ENCODE results near the gene AZIN2.

Gene AZIN2

GRCh38 chr1:33153650-33154049, 72.7 kb downstream of the AZIN2 start:
- no peak for TF ChIP-seq CTCF (conservative IDR thresholded peaks at IDR 0.05; ENCODE audit: low read length)
- no peak for TF ChIP-seq EZH2phosphoT487 (IDR thresholded peaks at IDR 0.05; ENCODE audit: borderline replicate concordance)
- Histone ChIP-seq H3K79me2 (ENCODE audit: insufficient read depth, low read length) (no peaks in the 10 kb centered on the region), H3K9me2 (replicated peaks; ENCODE audit: low read depth, low read length) (no peaks in the 10 kb centered on the region), H3K36me3 (ENCODE audit: insufficient read depth, low read length) (peaks cover 6% of the 10 kb centered on the region; the same call in 1 of the 2 replicates), H3K4me3 (ENCODE audit: low read length, poor library complexity, severe bottlenecking) (peak overlapping the region; percentile 44), H4K20me1 (ENCODE audit: insufficient read depth, low read length, poor library complexity, severe bottlenecking) (no peaks in the 10 kb centered on the region), H3F3A (ENCODE audit: low read depth) (no peaks in the 10 kb centered on the region), H3K4me2 (ENCODE audit: low read depth, low read length, poor library complexity, severe bottlenecking) (peak overlapping the region; percentile 67), H3K9ac (ENCODE audit: low read depth, low read length, poor library complexity, severe bottlenecking) (peak overlapping the region; percentile 59), H3K9me3 (ENCODE audit: insufficient read depth, low read depth, low read length) (no peaks in the 10 kb centered on the region), H3K27me3 (ENCODE audit: insufficient read depth, low read length, poor library complexity, severe bottlenecking) (no peaks in the 10 kb centered on the region), H2AFZ (ENCODE audit: low read length) (no peak overlapping the region), H3K4me1 (ENCODE audit: insufficient read depth, low read length, poor library complexity, severe bottlenecking) (peaks cover 21% of the 10 kb centered on the region)

GRCh38 chr1:33155877-33156538, 75.1 kb downstream of the AZIN2 start:
- H3K4me3 ChIP-seq (ENCODE audit: low read length, poor library complexity, severe bottlenecking) = no peak overlapping the region
- no peak overlapping the region for H2AFZ ChIP-seq (ENCODE audit: low read length)
- peaks cover 21% of the 10 kb centered on the region for H3K4me1 ChIP-seq (ENCODE audit: insufficient read depth, low read length, poor library complexity, severe bottlenecking)
- no peaks in the 10 kb centered on the region for H4K20me1 ChIP-seq (ENCODE audit: insufficient read depth, low read length, poor library complexity, severe bottlenecking)
- H3K4me2 ChIP-seq (ENCODE audit: low read depth, low read length, poor library complexity, severe bottlenecking) = no peak overlapping the region
- TF ChIP-seq CTCF (conservative IDR thresholded peaks at IDR 0.05; ENCODE audit: low read length) (no peak), EZH2phosphoT487 (IDR thresholded peaks at IDR 0.05; ENCODE audit: borderline replicate concordance) (no peak)
- no peaks in the 10 kb centered on the region for H3K9me2 ChIP-seq (replicated peaks; ENCODE audit: low read depth, low read length)
- no peaks in the 10 kb centered on the region for H3K27me3 ChIP-seq (ENCODE audit: insufficient read depth, low read length, poor library complexity, severe bottlenecking)
- H3K9ac ChIP-seq (ENCODE audit: low read depth, low read length, poor library complexity, severe bottlenecking) = no peak overlapping the region
- no peaks in the 10 kb centered on the region for H3K9me3 ChIP-seq (ENCODE audit: insufficient read depth, low read depth, low read length)
- no peaks in the 10 kb centered on the region for H3K79me2 ChIP-seq (ENCODE audit: insufficient read depth, low read length)
- H3F3A ChIP-seq (ENCODE audit: low read depth) = no peaks in the 10 kb centered on the region
- peaks cover 6% of the 10 kb centered on the region; the same call in 1 of the 2 replicates for H3K36me3 ChIP-seq (ENCODE audit: insufficient read depth, low read length)

GRCh38 chr1:33157131-33157530, 76.2 kb downstream of the AZIN2 start:
- peaks cover 6% of the 10 kb centered on the region; the same call in 1 of the 2 replicates for H3K36me3 ChIP-seq (ENCODE audit: insufficient read depth, low read length)
- no peak overlapping the region for H3K4me3 ChIP-seq (ENCODE audit: low read length, poor library complexity, severe bottlenecking)

More at GRCh38 chr1:33157131-33157530, 76.2 kb downstream of the AZIN2 start:
- no peaks in the 10 kb centered on the region for H3K9me2 ChIP-seq (replicated peaks; ENCODE audit: low read depth, low read length)
- no peak overlapping the region for H3K9ac ChIP-seq (ENCODE audit: low read depth, low read length, poor library complexity, severe bottlenecking)
- TF ChIP-seq EZH2phosphoT487 (IDR thresholded peaks at IDR 0.05; ENCODE audit: borderline replicate concordance) = no peak
- no peak for TF ChIP-seq CTCF (conservative IDR thresholded peaks at IDR 0.05; ENCODE audit: low read length)
- H3K9me3 ChIP-seq (ENCODE audit: insufficient read depth, low read depth, low read length) = no peaks in the 10 kb centered on the region
- H4K20me1 ChIP-seq (ENCODE audit: insufficient read depth, low read length, poor library complexity, severe bottlenecking) = no peaks in the 10 kb centered on the region
- no peak overlapping the region for H2AFZ ChIP-seq (ENCODE audit: low read length)
- H3K4me1 ChIP-seq (ENCODE audit: insufficient read depth, low read length, poor library complexity, severe bottlenecking) = peaks cover 13% of the 10 kb centered on the region
- no peaks in the 10 kb centered on the region for H3F3A ChIP-seq (ENCODE audit: low read depth)
- H3K79me2 ChIP-seq (ENCODE audit: insufficient read depth, low read length) = no peaks in the 10 kb centered on the region
- H3K4me2 ChIP-seq (ENCODE audit: low read depth, low read length, poor library complexity, severe bottlenecking) = no peak overlapping the region
- no peaks in the 10 kb centered on the region for H3K27me3 ChIP-seq (ENCODE audit: insufficient read depth, low read length, poor library complexity, severe bottlenecking)
